IMR-90 (cell line): ENCODE measurements around the gene SEC11A. TPM values are rescaled to one million over a fixed set of nuclear protein-coding genes. Genes with fewer than 3 reads are reported as not detected.
"Not testable (repeated sequence)": the region's sequence is repeated elsewhere in the genome, so short reads cannot be mapped to it uniquely, and the experiment has no call there.

Experiments used
- ATAC-seq: fragments of 200-7000 bp; cut with Tn5 transposase; 2 replicates; pipeline ENCODE4 v1.9.1; 2020; ENCODE audit warnings: low read depth, mild to moderate bottlenecking, moderate library complexity
- BruUV-seq: library from RNA; stranded (reverse); fragments of 400-500 nt; replicated peaks from 2 replicates; lab custom pipeline; 2021; lab: Mats Ljungman, UMichigan
- CTCF ChIA-PET: fragments of 300-600 bp; formaldehyde crosslinking; extraction: SDS; loops from one replicate; lab custom pipeline; 2021; ENCODE audit warnings: antibody characterized with exemption; lab: Yijun Ruan, JAX
- POLR2A ChIA-PET: fragments of 300-600 bp; sonication (Branson Sonifier 250); formaldehyde crosslinking; loops from one replicate; lab custom pipeline; 2022; ENCODE audit warnings: antibody characterized with exemption; ENCODE audit not compliant: unreplicated experiment; lab: Charles Lee
- DNase-seq: peaks from one replicate; pipeline ENCODE4 v3.0.0; 2013
- H2AFZ ChIP-seq: replicated peaks from 2 replicates; pipeline ENCODE3; 2013; ENCODE audit warnings: low read length, mild to moderate bottlenecking; ENCODE audit not compliant: poor library complexity
- H2AK5ac ChIP-seq: 2 replicates; pipeline ENCODE4 v1.6.1; 2013; ENCODE audit warnings: low read depth, low read length, inconsistent platforms
- H2AK9ac ChIP-seq: replicated peaks from 2 replicates; pipeline ENCODE3; 2013; ENCODE audit warnings: mild to moderate bottlenecking, low read depth, low read length, moderate library complexity; ENCODE audit not compliant: poor library complexity
- H2BK120ac ChIP-seq: 2 replicates; pipeline ENCODE4 v1.6.1; 2013; ENCODE audit warnings: low read depth, low read length, inconsistent platforms
- H2BK15ac ChIP-seq: 3 replicates; pipeline ENCODE4 v1.6.1; 2013; ENCODE audit warnings: low read depth, low read length, inconsistent platforms
- H2BK20ac ChIP-seq: 2 replicates; pipeline ENCODE4 v1.6.1; 2013; ENCODE audit warnings: low read depth, mild to moderate bottlenecking, inconsistent platforms, low read length, moderate library complexity
- H2BK5ac ChIP-seq: 2 replicates; pipeline ENCODE4 v1.6.1; 2013; ENCODE audit warnings: mild to moderate bottlenecking, low read depth, low read length, inconsistent platforms; ENCODE audit not compliant: poor library complexity, severe bottlenecking
- H3K14ac ChIP-seq: replicated peaks from 2 replicates; pipeline ENCODE4 v1.6.1; 2013; ENCODE audit warnings: low read depth, low read length, inconsistent platforms
- H3K18ac ChIP-seq: 2 replicates; pipeline ENCODE4 v1.6.1; 2013; ENCODE audit warnings: low read depth, low read length, control low read depth
- H3K23ac ChIP-seq: 2 replicates; pipeline ENCODE4 v1.6.1; 2013; ENCODE audit warnings: low read depth, low read length, inconsistent platforms
- H3K27ac ChIP-seq: 2 replicates; pipeline ENCODE4 v1.5.1; 2013; ENCODE audit warnings: mild to moderate bottlenecking, control low read depth, low read length; ENCODE audit not compliant: insufficient read depth
- H3K27me3 ChIP-seq: 2 replicates; pipeline ENCODE4 v1.6.1; 2013; ENCODE audit warnings: low read length; ENCODE audit not compliant: control insufficient read depth, insufficient read depth
- H3K36me3 ChIP-seq: 2 replicates; pipeline ENCODE4 v1.6.1; 2013; ENCODE audit warnings: low read length, mixed read lengths; ENCODE audit not compliant: control insufficient read depth, insufficient read depth
- H3K4ac ChIP-seq: 2 replicates; pipeline ENCODE4 v1.6.1; 2013; ENCODE audit warnings: low read depth, low read length, inconsistent platforms
- H3K4me1 ChIP-seq: 2 replicates; pipeline ENCODE4 v1.6.1; 2013; ENCODE audit warnings: low read length, mixed read lengths; ENCODE audit not compliant: control insufficient read depth, insufficient read depth
- H3K4me2 ChIP-seq: 2 replicates; pipeline ENCODE4 v1.6.1; 2013; ENCODE audit warnings: low read depth, mild to moderate bottlenecking, control low read depth, low read length, moderate library complexity
- H3K4me3 ChIP-seq: 2 replicates; pipeline ENCODE4 v1.5.1; 2013; ENCODE audit warnings: low read depth, mild to moderate bottlenecking, control low read depth, low read length, moderate library complexity; ENCODE audit not compliant: insufficient read depth
- H3K56ac ChIP-seq: 2 replicates; pipeline ENCODE4 v1.6.1; 2013; ENCODE audit warnings: low read length, inconsistent platforms; ENCODE audit not compliant: insufficient read depth; ENCODE audit errors: extremely low read depth
- H3K79me1 ChIP-seq, 2 experiments: 2 replicates each; pipeline ENCODE4 v1.6.1; 2013; ENCODE audit warnings: low read length in 2 of 2, inconsistent platforms in 1 of 2, low read depth in 1 of 2
- H3K9ac ChIP-seq: 2 replicates; pipeline ENCODE4 v1.6.1; 2013; ENCODE audit warnings: low read depth, low read length, control low read depth
- H3K9me1 ChIP-seq: 2 replicates; pipeline ENCODE4 v1.6.1; 2013; ENCODE audit warnings: low read length, inconsistent platforms; ENCODE audit not compliant: insufficient read depth
- H3K9me3 ChIP-seq: 2 replicates; pipeline ENCODE4 v1.6.1; 2013; ENCODE audit warnings: low read length; ENCODE audit not compliant: control insufficient read depth, insufficient read depth
- H4K20me1 ChIP-seq: 2 replicates; pipeline ENCODE4 v1.6.1; 2013; ENCODE audit warnings: low read length, inconsistent platforms; ENCODE audit not compliant: insufficient read depth
- H4K5ac ChIP-seq: 2 replicates; pipeline ENCODE4 v1.6.1; 2013; ENCODE audit warnings: mild to moderate bottlenecking, low read depth, low read length, control low read depth
- H4K8ac ChIP-seq, 2 experiments: 2 replicates each; pipeline ENCODE4 v1.6.1; 2013; ENCODE audit warnings: low read depth in 2 of 2, low read length in 2 of 2, control low read depth in 1 of 2, inconsistent platforms in 1 of 2
- H4K91ac ChIP-seq: 2 replicates; pipeline ENCODE4 v1.6.1; 2013; ENCODE audit warnings: low read depth, low read length, inconsistent platforms; ENCODE audit not compliant: insufficient read depth
- CEBPB ChIP-seq: IDR thresholded peaks from 2 replicates; pipeline ENCODE4 v1.6.1; 2012; ENCODE audit warnings: low read depth, low read length, improper control_type of control experiment
- CTCF ChIP-seq: conservative IDR thresholded peaks from 2 replicates; pipeline ENCODE4 v1.5.1; 2012; ENCODE audit warnings: mild to moderate bottlenecking, low read depth, low read length, improper control_type of control experiment
- MAFK ChIP-seq: IDR thresholded peaks from 2 replicates; pipeline ENCODE4 v1.6.1; 2012; ENCODE audit warnings: low read depth, low read length, improper control_type of control experiment
- WGBS, 2 experiments: methylation state at CpG; one replicate each; pipeline versions ENCODE4 v1.1.5 to v1.1.7; 2013; ENCODE audit warnings: missing lambda C conversion rate in 2 of 2; ENCODE audit not compliant: insufficient read length in 1 of 2; ENCODE audit errors: extremely low coverage in 2 of 2; 5-methylcytosine and 5-hydroxymethylcytosine counted together
- dilution Hi-C: fragments of 300-500 bp; cut with HindIII; formaldehyde crosslinking; loops from one replicate; pipeline ENCODE4 v1.14.3; 2018; ENCODE audit warnings: low sequenced_read_pairs; ENCODE audit not compliant: unreplicated experiment
- in situ Hi-C: fragments of 300-500 bp; cut with MboI; formaldehyde crosslinking; loops from 3 replicates; pipeline ENCODE4 v1.14.3; 2019; ENCODE audit warnings: low sequenced_read_pairs, inconsistent platforms, mixed read lengths
- intact Hi-C: fragments of 100-400 bp; cut with micrococcal nuclease; formaldehyde crosslinking; loops from 2 replicates; pipeline ENCODE4 v1.10.0; 2022
- polyA plus RNA-seq, 3 experiments: library from polyadenylated mRNA; depleted of rRNA; stranded (reverse); fragments of >200 nt; gene quantifications; 2 replicates each; pipeline ENCODE4 v1.2.3, GENCODE V29; 2012; ENCODE audit warnings: low replicate concordance in 1 of 3
- total RNA-seq: library from RNA; depleted of rRNA; stranded (reverse); fragments of >200 nt; gene quantifications from 2 replicates; pipeline ENCODE4 v1.2.3, GENCODE V29; 2012

SEC11A gene
- total and polyA plus RNA-seq, 2 of the 4 experiments (the other 2 are of a cell fraction), result 62.4 to 108 TPM

- TF ChIP-seq MAFK, result no peak
- no peak for TF ChIP-seq CEBPB
- no peak for TF ChIP-seq CTCF
- Histone ChIP-seq H3K27me3 (no peaks in the 10 kb centered on the region), H2BK5ac (no peak overlapping the region), H3K27ac (no peak overlapping the region), H3K4me1 (0 out of 2 replicates have a peak, but pooled peaks cover 2% of the 10 kb centered on the region), H4K91ac (no peak overlapping the region), H4K8ac (no peak overlapping the region), H3K14ac (no peak overlapping the region), H2BK20ac (no peak overlapping the region), H3K4me3 (no peak overlapping the region), H3K9me3 (no peaks in the 10 kb centered on the region), H2BK120ac (no peak overlapping the region), H3K36me3 (peaks cover 72% of the 10 kb centered on the region), H3K4me2 (no peak overlapping the region), H3K18ac (no peak overlapping the region), H3K4ac (no peak overlapping the region), H3K56ac (no peak overlapping the region), H3K9me1 (peaks cover 9% of the 10 kb centered on the region; the same call in 1 of the 2 replicates), H2AFZ (no peak overlapping the region), H2BK15ac (no peak overlapping the region), H3K79me1 (peaks cover 10 to 27% of the 10 kb centered on the region in 2 experiments), H2AK9ac (no peak overlapping the region), H2AK5ac (no peak overlapping the region), H4K20me1 (peaks cover 5% of the 10 kb centered on the region; the same call in 1 of the 2 replicates), H4K5ac (no peak overlapping the region), H3K9ac (no peak overlapping the region), H3K23ac (no peak overlapping the region)
- ATAC-seq (no peak), DNase-seq (no peak)
- dilution Hi-C loops, result no loop called here
- 93% methylated on average over 4 of the region's 6 CpGs; no CpG with 5 or more reads in 1 of the 2 experiments for WGBS, 2 experiments
- CTCF ChIA-PET, result no interaction called here
- no TSS peak for BruUV-seq
- in situ Hi-C loops, result no loop called here
- POLR2A ChIA-PET, result no interaction called here
- intact Hi-C loops, result no loop called here
Measured at GRCh38 chr15:84643838-84644237, 72.1 kb downstream of the SEC11A start.

GRCh38 chr15:84642640-84643039 lies 73.3 kb downstream of the SEC11A start:
- H3K18ac ChIP-seq, H3K4ac ChIP-seq, H3K27ac ChIP-seq, H3K56ac ChIP-seq, H2AK5ac ChIP-seq, DNase-seq, H4K8ac ChIP-seq, H4K5ac ChIP-seq, intact Hi-C loops, H2BK15ac ChIP-seq, H2AFZ ChIP-seq, H2BK120ac ChIP-seq, dilution Hi-C loops, H3K23ac ChIP-seq, CTCF ChIA-PET, BruUV-seq, H2BK5ac ChIP-seq, H3K9me3 ChIP-seq, H3K4me1 ChIP-seq, H3K4me2 ChIP-seq, H2BK20ac ChIP-seq, H3K9me1 ChIP-seq, H3K14ac ChIP-seq, H3K4me3 ChIP-seq, H3K27me3 ChIP-seq, H3K9ac ChIP-seq, H4K20me1 ChIP-seq, H4K91ac ChIP-seq, H2AK9ac ChIP-seq, ATAC-seq, in situ Hi-C loops: not testable (repeated sequence)
- peaks cover 3 to 15% of the 10 kb centered on the region in 2 experiments; a peak in 2 of 4 replicates for H3K79me1 ChIP-seq
- H3K36me3 ChIP-seq, result peaks cover 66% of the 10 kb centered on the region
- 71% methylated on average over 2 of the region's 2 CpGs; no CpG with 5 or more reads in 1 of the 2 experiments for WGBS, 2 experiments
- POLR2A ChIA-PET, result interaction anchor here (1.0 kb wide), 1 partner anchor 110 kb away, joined by 3 read pairs; no protein-coding TSS in a partner anchor
